ENCODE measurements around the gene LTBP2. TPM values are rescaled to one million over a fixed set of nuclear protein-coding genes. Genes with fewer than 3 reads are reported as not detected.

The LTBP2 gene
- total RNA-seq, 3 donors from 2014 or later: 1.7 to 10.2 (median 3.0) TPM

- Histone ChIP-seq H3K4me1 (ENCODE audit: low read depth) (peaks cover 28% of the 10 kb centered on the region), H3K36me3 (ENCODE audit: low read depth) (no peaks in the 10 kb centered on the region), H3K9me3 (no peaks in the 10 kb centered on the region), H3K4me3 (no peak overlapping the region)
- DNase-seq (no peak), ATAC-seq (no peak)
- TF ChIP-seq CTCF (IDR thresholded peaks at IDR 0.05): no peak
- intact Hi-C loops (cut with DNase I, micrococcal nuclease): loop anchor here in 1 of 2 donors (10.0 kb wide), 1 partner anchor 178 kb away; no protein-coding TSS in a partner anchor
These were observed 4.5 kb upstream of the LTBP2 start for GRCh38 chr14:74616507-74616906.

GRCh38 chr14:74615735-74616134 is 3.7 kb upstream of the LTBP2 start:
- Histone ChIP-seq H3K4me3 (no peak overlapping the region), H3K4me1 (ENCODE audit: low read depth) (peaks cover 28% of the 10 kb centered on the region), H3K9me3 (no peaks in the 10 kb centered on the region), H3K36me3 (ENCODE audit: low read depth) (no peaks in the 10 kb centered on the region)
- no peak for TF ChIP-seq CTCF (IDR thresholded peaks at IDR 0.05)
- no peak for ATAC-seq
- no peak for DNase-seq
- intact Hi-C loops (cut with DNase I, micrococcal nuclease): loop anchor here in 1 of 2 donors (10.0 kb wide), 1 partner anchor 179 kb away; no protein-coding TSS in a partner anchor

GRCh38 chr14:74614508-74615495 is 2.8 kb upstream of the LTBP2 start:
- Histone ChIP-seq H3K4me1 (ENCODE audit: low read depth) (peaks cover 22% of the 10 kb centered on the region), H3K9me3 (no peaks in the 10 kb centered on the region), H3K4me3 (no peak overlapping the region), H3K36me3 (ENCODE audit: low read depth) (no peaks in the 10 kb centered on the region)
- no peak for DNase-seq
- intact Hi-C loops (cut with DNase I, micrococcal nuclease): loop anchor here (5.0 to 10.0 kb wide), 2 partner anchors 180 to 253 kb away; no protein-coding TSS in a partner anchor
- ATAC-seq: no peak
- no peak for TF ChIP-seq CTCF (IDR thresholded peaks at IDR 0.05)

- no peaks in the 10 kb centered on the region for H3K36me3 ChIP-seq (ENCODE audit: low read depth)
- DNase-seq (no peak), ATAC-seq (no peak)
- intact Hi-C loops (cut with DNase I, micrococcal nuclease): loop anchor here (5.0 to 10.0 kb wide), 2 partner anchors 181 to 251 kb away; no protein-coding TSS in a partner anchor
- no peaks in the 10 kb centered on the region for H3K9me3 ChIP-seq
- no peak for TF ChIP-seq CTCF (IDR thresholded peaks at IDR 0.05)
- H3K4me3 ChIP-seq: no peak overlapping the region
- peaks cover 13% of the 10 kb centered on the region for H3K4me1 ChIP-seq (ENCODE audit: low read depth)
These were observed 1.3 kb upstream of the LTBP2 start for GRCh38 chr14:74613211-74613914.

- DNase-seq (peak; percentile 82 to 84 (median 84)), ATAC-seq (peak; percentile 92)
- Histone ChIP-seq H3K36me3 (ENCODE audit: low read depth) (no peaks in the 10 kb centered on the region), H3K4me1 (ENCODE audit: low read depth) (peaks cover 9% of the 10 kb centered on the region), H3K4me3 (no peak overlapping the region), H3K9me3 (no peaks in the 10 kb centered on the region)
- peak; percentile 83 for TF ChIP-seq CTCF (IDR thresholded peaks at IDR 0.05)
- intact Hi-C loops (cut with DNase I, micrococcal nuclease): loop anchor here (5.0 to 10.0 kb wide), 2 partner anchors 182 to 250 kb away; no protein-coding TSS in a partner anchor
These were observed 449 bp upstream of the LTBP2 start for GRCh38 chr14:74612350-74613021.

Data from mucosa of descending colon (tissue), 3 donors.